C4-2B (cell line): Measurements from ENCODE around the gene HTR3B.
"Not testable (repeated sequence)": the region's sequence is repeated elsewhere in the genome, so short reads cannot be mapped to it uniquely, and the experiment has no call there.

ENCODE experiments used
- H3K27ac ChIP-seq: fragments of 450-650 bp; 2 replicates; pipeline ENCODE4 v1.5.1; 2017
- ZFX ChIP-seq: fragments of 450-650 bp; IDR thresholded peaks from 2 replicates; pipeline ENCODE4 v1.6.1; 2017
- TF ChIP-seq, protein P1 (sequence below): fragments of 450-650 bp; conservative IDR thresholded peaks from 2 replicates; pipeline ENCODE4 v1.5.1; 2017; ENCODE audit warnings: mild to moderate bottlenecking

The HTR3B gene

DNA sequence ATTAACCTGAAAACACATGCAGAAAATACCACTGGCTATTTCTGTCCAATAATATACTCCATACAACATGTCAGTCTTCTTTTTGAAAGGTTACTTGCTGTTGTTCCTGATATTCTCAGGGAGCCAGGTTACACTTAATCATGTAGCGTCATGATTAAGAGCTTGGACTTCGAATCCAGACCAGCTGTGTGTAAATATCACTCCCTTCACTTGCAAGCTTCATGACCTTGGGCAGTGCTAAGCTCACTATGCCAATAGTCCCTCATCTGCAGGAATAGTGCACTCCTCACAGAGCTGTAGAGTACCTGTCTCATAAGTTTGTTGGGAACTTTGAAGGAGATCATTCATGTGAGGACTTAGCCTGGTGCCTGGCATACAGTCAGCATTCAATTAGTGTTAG is 1.9 kb downstream of the HTR3B start:
- H3K27ac ChIP-seq: peak overlapping the region; percentile 66; the same call in 1 of the 2 replicates
- no peak for TF ChIP-seq ZFX
- TF ChIP-seq, protein P1, sequence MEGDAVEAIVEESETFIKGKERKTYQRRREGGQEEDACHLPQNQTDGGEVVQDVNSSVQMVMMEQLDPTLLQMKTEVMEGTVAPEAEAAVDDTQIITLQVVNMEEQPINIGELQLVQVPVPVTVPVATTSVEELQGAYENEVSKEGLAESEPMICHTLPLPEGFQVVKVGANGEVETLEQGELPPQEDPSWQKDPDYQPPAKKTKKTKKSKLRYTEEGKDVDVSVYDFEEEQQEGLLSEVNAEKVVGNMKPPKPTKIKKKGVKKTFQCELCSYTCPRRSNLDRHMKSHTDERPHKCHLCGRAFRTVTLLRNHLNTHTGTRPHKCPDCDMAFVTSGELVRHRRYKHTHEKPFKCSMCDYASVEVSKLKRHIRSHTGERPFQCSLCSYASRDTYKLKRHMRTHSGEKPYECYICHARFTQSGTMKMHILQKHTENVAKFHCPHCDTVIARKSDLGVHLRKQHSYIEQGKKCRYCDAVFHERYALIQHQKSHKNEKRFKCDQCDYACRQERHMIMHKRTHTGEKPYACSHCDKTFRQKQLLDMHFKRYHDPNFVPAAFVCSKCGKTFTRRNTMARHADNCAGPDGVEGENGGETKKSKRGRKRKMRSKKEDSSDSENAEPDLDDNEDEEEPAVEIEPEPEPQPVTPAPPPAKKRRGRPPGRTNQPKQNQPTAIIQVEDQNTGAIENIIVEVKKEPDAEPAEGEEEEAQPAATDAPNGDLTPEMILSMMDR: peak; percentile 66; the same call in 1 of the 2 replicates

DNA sequence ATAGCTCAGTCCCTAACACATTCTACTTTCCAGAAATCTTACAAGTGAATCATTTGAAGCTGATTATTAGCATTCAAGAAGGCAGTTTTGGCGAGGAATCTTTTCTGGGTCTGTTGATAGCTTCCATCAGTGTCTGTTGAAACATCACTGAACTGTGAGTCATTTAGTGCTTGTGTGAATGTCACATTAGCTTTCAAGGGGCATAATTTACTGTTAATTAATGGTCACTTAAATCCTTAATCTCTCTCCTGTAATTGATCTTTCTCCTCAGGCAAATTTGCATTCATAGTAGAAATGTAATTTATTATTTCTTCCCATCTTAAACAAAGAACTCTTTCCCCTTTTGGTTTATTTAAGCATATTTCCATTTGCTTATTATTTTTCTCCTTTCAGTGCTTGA is 2.6 kb downstream of the HTR3B start:
- no peak overlapping the region for H3K27ac ChIP-seq
- no peak for TF ChIP-seq ZFX
- TF ChIP-seq, protein P1: no peak

DNA sequence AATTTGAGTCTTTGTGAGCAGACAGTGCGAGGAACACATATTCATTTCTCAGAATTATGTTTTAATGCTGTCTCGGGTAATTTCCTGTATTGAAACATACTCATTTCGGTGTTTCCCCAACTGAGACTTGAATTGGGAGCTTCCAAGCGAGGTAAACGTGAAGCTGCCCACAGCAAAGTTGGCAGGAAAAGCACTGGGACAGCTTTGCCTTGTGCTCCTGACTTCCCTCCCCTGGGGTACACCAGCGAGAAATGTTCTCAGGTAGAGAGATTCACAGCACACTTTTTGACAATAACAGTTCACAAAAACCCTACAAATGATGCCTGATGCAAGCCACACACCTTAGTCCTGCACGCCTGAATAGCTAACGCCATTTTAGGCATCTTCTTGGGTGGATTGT is 3.1 kb downstream of the HTR3B start:
- TF ChIP-seq, protein P1: no peak
- H3K27ac ChIP-seq: no peak overlapping the region

DNA sequence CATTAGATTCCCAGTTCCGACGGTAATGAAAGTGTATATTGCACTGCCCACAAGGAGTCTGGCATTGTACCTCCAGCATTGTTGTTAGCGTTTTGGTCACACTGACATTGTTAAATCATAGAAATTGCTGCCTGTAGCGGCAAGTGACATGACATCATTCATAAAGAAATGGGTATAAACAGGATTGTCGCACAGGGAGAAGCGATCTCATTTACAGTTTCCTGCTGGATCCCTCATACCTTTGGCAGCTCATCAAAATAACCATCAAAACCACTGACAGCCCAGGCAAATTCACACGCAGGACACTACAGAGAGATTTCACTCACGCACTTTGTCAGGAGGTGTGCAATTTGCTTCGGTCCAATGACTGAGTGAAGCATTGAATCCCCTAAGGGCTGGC is 3.5 kb downstream of the HTR3B start:
- H3K27ac ChIP-seq: no peak overlapping the region
- no peak for TF ChIP-seq ZFX
- TF ChIP-seq, protein P1: no peak

DNA sequence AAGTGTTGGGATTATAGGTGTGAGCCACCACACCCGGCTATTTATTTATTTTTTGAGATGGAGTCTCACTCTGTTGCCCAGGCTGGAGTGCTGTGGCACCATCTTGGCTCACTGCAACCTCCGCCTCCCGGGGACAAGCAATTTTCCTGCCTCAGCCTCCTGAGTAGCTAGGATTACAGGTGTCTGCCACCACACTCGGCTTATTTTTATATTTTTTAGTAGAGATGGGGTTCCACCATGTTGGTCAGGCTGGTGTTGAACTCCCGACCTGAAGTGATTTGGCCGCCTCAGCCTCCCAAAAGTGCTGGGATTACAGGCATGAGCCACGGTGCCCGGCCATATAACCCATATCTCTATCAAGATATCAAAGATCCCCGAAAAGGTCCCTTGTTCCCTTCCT is 6.9 kb downstream of the HTR3B start:
- H3K27ac ChIP-seq: not testable (repeated sequence)

DNA sequence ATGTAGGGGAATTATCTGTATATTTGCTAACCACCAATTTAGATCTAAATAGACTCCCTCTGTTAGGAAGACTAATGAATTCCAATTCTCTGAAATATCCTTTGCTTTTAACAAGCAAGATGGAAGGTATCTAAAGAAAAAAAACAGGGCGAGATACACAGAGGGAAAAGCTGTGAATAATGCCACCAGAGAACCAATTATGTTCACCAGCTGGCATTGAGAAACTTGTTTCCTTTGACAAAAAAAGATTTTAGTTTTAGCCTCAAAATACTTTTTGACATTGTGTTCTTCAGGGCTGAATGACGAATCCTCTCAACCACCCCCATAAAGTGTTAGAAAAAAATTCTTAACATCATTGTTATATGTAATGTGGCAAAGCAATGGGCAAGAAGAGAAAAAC is 19.0 kb downstream of the HTR3B start:
- TF ChIP-seq, protein P1: no peak
- TF ChIP-seq ZFX: no peak
- H3K27ac ChIP-seq: no peak overlapping the region

DNA sequence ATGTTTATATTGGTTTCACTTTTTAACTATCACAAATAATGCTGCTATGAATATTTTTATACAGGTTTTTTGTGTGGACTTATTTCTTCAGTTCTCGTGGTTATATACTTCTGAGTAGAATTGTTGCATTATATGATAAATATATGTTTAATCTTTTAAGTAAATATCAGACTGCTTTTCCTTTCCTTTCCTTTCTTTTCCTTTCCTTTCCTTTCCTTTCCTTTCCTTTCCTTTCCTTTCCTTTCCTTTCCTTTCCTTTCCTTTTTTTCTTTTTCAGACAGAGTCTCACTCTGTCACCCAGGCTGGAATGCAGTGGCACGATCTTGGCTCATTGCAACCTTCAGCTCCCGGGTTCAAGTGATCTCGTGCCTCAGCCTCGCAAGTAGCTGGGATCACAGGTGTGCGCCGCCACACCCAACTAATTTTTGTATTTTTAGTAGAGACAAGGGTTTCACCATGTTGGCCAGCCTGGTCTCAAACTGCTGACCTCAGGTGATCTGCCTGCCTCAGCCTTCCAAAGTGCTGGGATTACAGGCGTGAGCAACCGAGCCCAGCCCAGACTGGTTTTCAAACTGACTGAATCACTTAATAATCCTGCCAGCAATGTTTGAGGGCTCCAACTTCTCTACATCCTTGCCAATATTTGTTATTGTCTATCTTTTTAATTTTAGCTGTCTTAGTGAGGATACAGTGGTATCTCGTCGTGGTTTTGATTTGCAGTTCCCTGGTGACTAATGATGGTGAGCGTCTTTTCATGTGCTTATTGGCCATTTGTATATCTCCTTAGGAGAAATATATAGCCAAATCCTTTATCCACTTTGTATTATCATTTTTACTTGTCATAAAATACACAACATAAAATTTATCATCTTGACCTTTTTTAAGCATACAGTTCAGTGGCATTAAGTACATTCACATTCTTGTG is 21.9 kb downstream of the HTR3B start:
- TF ChIP-seq ZFX: no peak
- TF ChIP-seq, protein P1: no peak
- no peak overlapping the region; the same call in 1 of the 2 replicates for H3K27ac ChIP-seq

DNA sequence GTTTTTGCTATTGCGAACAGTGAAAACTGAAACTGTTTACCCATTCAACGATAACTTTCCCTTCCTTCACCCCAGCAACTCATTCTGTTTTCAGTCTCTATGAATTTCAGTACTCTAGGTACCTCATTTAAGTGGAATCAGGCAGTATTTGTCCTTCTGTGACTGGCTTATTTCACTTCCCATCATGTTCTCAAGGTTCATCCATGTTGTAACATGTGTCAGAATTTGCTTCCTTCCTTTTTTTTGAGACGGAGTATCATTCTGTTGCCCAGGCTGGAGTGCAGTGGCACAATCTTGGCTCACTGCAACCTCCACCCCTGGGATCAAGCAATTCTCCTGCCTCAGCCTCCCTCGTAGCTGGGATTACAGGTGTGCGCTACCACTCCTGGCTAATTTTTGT is 23.7 kb downstream of the HTR3B start:
- TF ChIP-seq ZFX: no peak
- TF ChIP-seq, protein P1: no peak
- H3K27ac ChIP-seq: no peak overlapping the region
